DND-41 (cell line): ENCODE results near the gene FAF1.
A peak's percentile ranks its signal among the peaks of the same experiment; 100 is the strongest.

Experiments
- ATAC-seq: fragments of 200-7000 bp; cut with Tn5 transposase; 3 replicates; pipeline ENCODE4 v1.9.1; 2021; ENCODE audit warnings: low read depth; ENCODE audit not compliant: insufficient read depth
- DNase-seq: peaks from one replicate; pipeline ENCODE4 v3.0.0-alpha.2; 2020
- H2AFZ ChIP-seq: 2 replicates; pipeline ENCODE4 v1.6.0; 2012; ENCODE audit warnings: low read depth, low read length
- H3K27ac ChIP-seq: 2 replicates; pipeline ENCODE4 v1.5.1; 2012; ENCODE audit warnings: low read length, inconsistent platforms
- H3K27me3 ChIP-seq: fragments of 200-600 bp; sonication (generic); 2 replicates; pipeline ENCODE4 v1.6.0; 2012; ENCODE audit warnings: low read length, mild to moderate bottlenecking, inconsistent platforms; ENCODE audit not compliant: insufficient read depth, poor library complexity
- H3K36me3 ChIP-seq: 2 replicates; pipeline ENCODE4 v1.5.1; 2012; ENCODE audit warnings: low read length, inconsistent platforms; ENCODE audit not compliant: insufficient read depth
- H3K4me1 ChIP-seq: 2 replicates; pipeline ENCODE4 v1.5.1; 2012; ENCODE audit warnings: mild to moderate bottlenecking, low read length; ENCODE audit not compliant: insufficient read depth
- H3K4me2 ChIP-seq: 2 replicates; pipeline ENCODE4 v1.6.0; 2012; ENCODE audit warnings: mild to moderate bottlenecking, moderate library complexity, low read length, inconsistent platforms; ENCODE audit not compliant: insufficient read depth
- H3K4me3 ChIP-seq, 2 experiments: fragments of 200-600 bp in 1 of 2; shearing (Covaris generic) in 1 of 2; 2 replicates each; pipeline ENCODE4 v1.5.1; 2012 to 2016; ENCODE audit warnings: inconsistent platforms in 2 of 2, low read length in 2 of 2, mild to moderate bottlenecking in 2 of 2, low read depth in 1 of 2, moderate library complexity in 1 of 2
- H3K79me2 ChIP-seq: 2 replicates; pipeline ENCODE4 v1.6.0; 2012; ENCODE audit warnings: low read length, inconsistent platforms; ENCODE audit not compliant: insufficient read depth
- H3K9ac ChIP-seq: 2 replicates; pipeline ENCODE4 v1.6.0; 2012; ENCODE audit warnings: low read depth, mild to moderate bottlenecking, inconsistent platforms, low read length, moderate library complexity
- H3K9me3 ChIP-seq: 2 replicates; pipeline ENCODE4 v1.5.1; 2012; ENCODE audit warnings: low read length, moderate library complexity, mild to moderate bottlenecking, inconsistent platforms; ENCODE audit not compliant: insufficient read depth, severe bottlenecking
- H4K20me1 ChIP-seq: 2 replicates; pipeline ENCODE4 v1.6.0; 2012; ENCODE audit warnings: low read length; ENCODE audit not compliant: insufficient read depth
- EZH2 ChIP-seq: IDR thresholded peaks from 3 replicates; pipeline ENCODE4 v1.6.1; 2012; ENCODE audit warnings: borderline replicate concordance, low read depth, mild to moderate bottlenecking, moderate library complexity, low read length, inconsistent platforms; ENCODE audit not compliant: severe bottlenecking
- TF ChIP-seq, protein P1 (sequence below): IDR thresholded peaks from 2 replicates; pipeline ENCODE4 v1.5.1; 2012; ENCODE audit warnings: borderline replicate concordance, low read length, moderate library complexity, mild to moderate bottlenecking; ENCODE audit not compliant: poor library complexity, severe bottlenecking; ENCODE audit errors: extremely low read depth

The FAF1 gene

DNA sequence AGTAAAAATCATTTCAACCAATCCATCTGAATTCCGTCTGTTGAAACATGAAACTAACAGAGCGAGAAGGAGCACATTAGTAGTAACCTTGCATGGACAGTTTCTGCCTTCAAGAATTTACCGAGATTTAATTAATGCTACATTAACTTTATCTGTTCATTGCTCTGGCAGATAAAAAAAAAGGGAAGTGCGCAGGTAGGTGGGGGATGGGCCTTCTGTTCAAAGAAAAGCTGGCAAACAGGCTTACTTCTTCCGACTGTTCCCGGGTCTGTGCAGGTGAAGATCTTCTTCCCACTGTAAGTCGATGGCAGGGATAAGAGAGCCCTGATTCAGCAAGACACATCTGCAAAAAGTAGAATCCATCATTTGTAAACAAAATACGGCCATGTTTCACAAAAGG is 364.2 kb downstream of the FAF1 start:
- Histone ChIP-seq H3K4me2 (no peak overlapping the region), H4K20me1 (no peaks in the 10 kb centered on the region), H3K27ac (no peak overlapping the region), H3K27me3 (no peaks in the 10 kb centered on the region), H3K9ac (no peak overlapping the region), H3K4me1 (no peaks in the 10 kb centered on the region), H3K79me2 (no peaks in the 10 kb centered on the region), H3K9me3 (no peaks in the 10 kb centered on the region), H3K4me3 (no peak overlapping the region), H3K36me3 (peaks cover 33% of the 10 kb centered on the region), H2AFZ (no peak overlapping the region)
- ATAC-seq (no peak), DNase-seq (no peak)
- TF ChIP-seq, protein P1, sequence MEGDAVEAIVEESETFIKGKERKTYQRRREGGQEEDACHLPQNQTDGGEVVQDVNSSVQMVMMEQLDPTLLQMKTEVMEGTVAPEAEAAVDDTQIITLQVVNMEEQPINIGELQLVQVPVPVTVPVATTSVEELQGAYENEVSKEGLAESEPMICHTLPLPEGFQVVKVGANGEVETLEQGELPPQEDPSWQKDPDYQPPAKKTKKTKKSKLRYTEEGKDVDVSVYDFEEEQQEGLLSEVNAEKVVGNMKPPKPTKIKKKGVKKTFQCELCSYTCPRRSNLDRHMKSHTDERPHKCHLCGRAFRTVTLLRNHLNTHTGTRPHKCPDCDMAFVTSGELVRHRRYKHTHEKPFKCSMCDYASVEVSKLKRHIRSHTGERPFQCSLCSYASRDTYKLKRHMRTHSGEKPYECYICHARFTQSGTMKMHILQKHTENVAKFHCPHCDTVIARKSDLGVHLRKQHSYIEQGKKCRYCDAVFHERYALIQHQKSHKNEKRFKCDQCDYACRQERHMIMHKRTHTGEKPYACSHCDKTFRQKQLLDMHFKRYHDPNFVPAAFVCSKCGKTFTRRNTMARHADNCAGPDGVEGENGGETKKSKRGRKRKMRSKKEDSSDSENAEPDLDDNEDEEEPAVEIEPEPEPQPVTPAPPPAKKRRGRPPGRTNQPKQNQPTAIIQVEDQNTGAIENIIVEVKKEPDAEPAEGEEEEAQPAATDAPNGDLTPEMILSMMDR: no peak
- no peak for TF ChIP-seq EZH2

- no peak overlapping the region for H3K27ac ChIP-seq
- ATAC-seq: no peak
- no peak overlapping the region for H3K4me2 ChIP-seq
- no peaks in the 10 kb centered on the region for H3K9me3 ChIP-seq
- no peak for DNase-seq
- TF ChIP-seq, protein P1: no peak
- TF ChIP-seq EZH2: no peak
- H3K4me1 ChIP-seq: no peaks in the 10 kb centered on the region
- H3K9ac ChIP-seq: no peak overlapping the region
- no peaks in the 10 kb centered on the region for H3K79me2 ChIP-seq
- H3K4me3 ChIP-seq: no peak overlapping the region
- H2AFZ ChIP-seq: no peak overlapping the region
- no peaks in the 10 kb centered on the region for H4K20me1 ChIP-seq
- H3K27me3 ChIP-seq: no peaks in the 10 kb centered on the region
- peaks cover 39% of the 10 kb centered on the region for H3K36me3 ChIP-seq
Observed at GRCh38 chr1:50593515-50593914, 366.6 kb downstream of the FAF1 start.

GRCh38 chr1:50591598-50591997 is 368.5 kb downstream of the FAF1 start:
- Histone ChIP-seq H3K4me1 (no peaks in the 10 kb centered on the region), H3K27me3 (no peaks in the 10 kb centered on the region), H3K4me2 (no peak overlapping the region), H3K36me3 (peaks cover 44% of the 10 kb centered on the region), H3K4me3 (no peak overlapping the region), H3K9ac (no peak overlapping the region), H3K9me3 (no peaks in the 10 kb centered on the region), H2AFZ (no peak overlapping the region), H3K79me2 (no peaks in the 10 kb centered on the region), H4K20me1 (no peaks in the 10 kb centered on the region), H3K27ac (no peak overlapping the region)
- TF ChIP-seq, protein P1: no peak
- TF ChIP-seq EZH2: no peak
- DNase-seq (no peak), ATAC-seq (no peak)

- no peak overlapping the region for H3K4me2 ChIP-seq
- ATAC-seq (no peak), DNase-seq (no peak)
- peaks cover 40% of the 10 kb centered on the region for H3K36me3 ChIP-seq
- no peaks in the 10 kb centered on the region for H3K79me2 ChIP-seq
- no peak overlapping the region for H3K4me3 ChIP-seq
- H3K9ac ChIP-seq: no peak overlapping the region
- no peaks in the 10 kb centered on the region for H3K4me1 ChIP-seq
- H3K9me3 ChIP-seq: no peaks in the 10 kb centered on the region
- no peaks in the 10 kb centered on the region for H4K20me1 ChIP-seq
- TF ChIP-seq, protein P1: peak; percentile 6
- TF ChIP-seq EZH2: no peak
- H3K27me3 ChIP-seq: no peaks in the 10 kb centered on the region
- no peak overlapping the region for H3K27ac ChIP-seq
- H2AFZ ChIP-seq: no peak overlapping the region
Observed at GRCh38 chr1:50582346-50582745, 377.7 kb downstream of the FAF1 start.
